22Rv1 (cell line): ENCODE data around the gene ACSM5.

Source experiments
- CTCF ChIP-seq: fragments of 450-650 bp; IDR thresholded peaks from 2 replicates; pipeline ENCODE4 v1.5.1; 2017; ENCODE audit warnings: mild to moderate bottlenecking
- ZFX ChIP-seq: fragments of 450-650 bp; IDR thresholded peaks from 2 replicates; pipeline ENCODE4 v1.6.1; 2017; ENCODE audit warnings: antibody characterized with exemption, borderline replicate concordance

GRCh38 chr16:20399185-20399584 is 10.1 kb upstream of the ACSM5 start:
- no peak for TF ChIP-seq CTCF
- TF ChIP-seq ZFX, result no peak
